HUES6 (cell line): Measurements from ENCODE around the gene SPECC1.

Source experiments
- H3K27ac ChIP-seq: 2 replicates; pipeline ENCODE4 v1.7.0; 2013; ENCODE audit warnings: low read depth, mild to moderate bottlenecking, low read length, inconsistent platforms
- H3K27me3 ChIP-seq: 2 replicates; pipeline ENCODE4 v1.6.1; 2013; ENCODE audit warnings: low read length; ENCODE audit not compliant: control insufficient read depth, insufficient read depth
- H3K36me3 ChIP-seq: 2 replicates; pipeline ENCODE4 v1.6.1; 2013; ENCODE audit warnings: low read length; ENCODE audit not compliant: control insufficient read depth, insufficient read depth
- H3K4me1 ChIP-seq: 2 replicates; pipeline ENCODE4 v1.6.1; 2013; ENCODE audit warnings: low read length; ENCODE audit not compliant: control insufficient read depth, insufficient read depth
- H3K4me3 ChIP-seq: 2 replicates; pipeline ENCODE4 v1.5.1; 2013; ENCODE audit warnings: low read depth, low read length
- H3K9ac ChIP-seq: one replicate; pipeline ENCODE4 v1.6.1; 2013; ENCODE audit warnings: mild to moderate bottlenecking, low read length
- H3K9me3 ChIP-seq: 2 replicates; pipeline ENCODE4 v1.6.1; 2013; ENCODE audit warnings: low read depth, low read length; ENCODE audit not compliant: control insufficient read depth, insufficient read depth

SPECC1 gene

DNA sequence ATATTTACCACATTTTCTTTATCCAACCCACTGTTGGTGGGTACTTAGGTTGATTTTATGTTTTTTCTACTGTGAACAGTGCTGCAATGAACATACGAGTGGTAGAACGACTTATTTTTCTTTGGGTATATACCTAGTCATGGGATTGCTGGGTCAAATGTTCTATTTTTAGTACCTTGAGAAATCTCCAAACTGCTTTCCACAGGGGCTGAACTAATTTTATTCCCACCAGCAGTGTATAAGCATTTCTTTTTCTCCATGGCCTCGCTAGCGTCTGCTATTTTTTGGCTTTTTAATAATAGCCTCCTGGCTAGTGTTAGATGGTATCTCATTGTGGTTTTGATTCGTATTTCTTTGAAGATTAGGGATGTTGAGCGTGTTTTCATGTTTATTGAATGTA is 255.8 kb downstream of the SPECC1 start:
- no peaks in the 10 kb centered on the region for H3K27me3 ChIP-seq
- no peak overlapping the region for H3K4me3 ChIP-seq
- H3K9ac ChIP-seq = no peak overlapping the region
- H3K4me1 ChIP-seq = peaks cover 16% of the 10 kb centered on the region
- H3K27ac ChIP-seq = no peak overlapping the region
- H3K9me3 ChIP-seq = no peaks in the 10 kb centered on the region
- H3K36me3 ChIP-seq = peaks cover 25% of the 10 kb centered on the region

DNA sequence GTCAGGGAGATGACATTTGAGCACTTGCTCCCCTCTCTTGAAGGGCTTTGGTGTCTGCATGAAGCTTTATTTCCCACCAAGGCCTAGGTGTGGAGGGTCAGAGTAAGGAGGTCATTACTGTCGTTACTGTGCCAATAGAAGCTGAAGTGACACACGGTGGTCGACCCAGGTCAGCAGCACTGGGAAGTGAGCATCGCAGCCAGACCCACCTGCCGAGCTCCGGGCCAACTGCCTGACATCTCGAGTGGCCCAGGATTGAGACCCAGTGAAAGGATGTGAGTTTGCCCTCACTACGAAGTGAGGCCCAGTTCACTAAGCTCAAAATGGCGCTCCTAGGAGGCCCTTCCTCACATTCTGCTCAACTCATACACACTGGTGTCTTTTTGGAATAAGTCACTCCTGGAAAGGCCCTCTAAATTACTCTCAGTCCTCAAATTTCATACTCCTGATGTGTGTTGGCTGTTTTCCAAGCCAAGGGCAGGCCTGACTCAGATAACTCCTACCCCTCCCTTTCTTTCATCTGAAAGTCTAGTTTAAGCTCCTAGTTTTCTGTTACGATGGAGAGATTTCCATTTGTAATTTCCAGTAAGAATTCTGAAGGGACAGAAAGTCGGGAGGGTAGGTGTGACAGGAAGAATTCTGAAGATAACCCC is 257.8 kb downstream of the SPECC1 start:
- Histone ChIP-seq H3K27ac (no peak overlapping the region), H3K4me3 (no peak overlapping the region), H3K27me3 (no peaks in the 10 kb centered on the region), H3K9ac (no peak overlapping the region), H3K36me3 (peaks cover 14% of the 10 kb centered on the region), H3K9me3 (no peaks in the 10 kb centered on the region), H3K4me1 (peaks cover 16% of the 10 kb centered on the region)

DNA sequence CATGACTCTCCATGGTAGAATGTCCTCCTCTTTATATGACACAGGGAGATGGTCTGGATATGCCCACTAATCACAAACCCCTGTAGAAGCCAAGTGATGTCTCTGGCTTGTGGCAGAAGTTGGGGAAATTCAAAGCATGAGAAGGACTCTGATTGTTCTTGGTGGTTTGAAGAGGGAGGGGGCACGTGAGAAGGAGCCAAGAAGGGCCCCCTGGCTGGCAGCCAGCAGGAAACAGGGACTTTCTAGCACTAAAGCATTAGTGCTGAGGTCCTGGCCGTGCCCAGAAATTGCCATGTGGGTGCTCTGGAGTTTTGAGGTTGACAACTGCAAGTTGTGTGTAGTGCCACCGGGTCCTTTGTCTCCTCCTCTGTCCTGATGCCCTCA is 258.3 kb downstream of the SPECC1 start:
- H3K9me3 ChIP-seq = no peaks in the 10 kb centered on the region
- no peaks in the 10 kb centered on the region for H3K27me3 ChIP-seq
- H3K9ac ChIP-seq = no peak overlapping the region
- H3K4me1 ChIP-seq = peaks cover 11% of the 10 kb centered on the region
- H3K36me3 ChIP-seq = peaks cover 14% of the 10 kb centered on the region
- H3K27ac ChIP-seq = no peak overlapping the region
- no peak overlapping the region for H3K4me3 ChIP-seq

DNA sequence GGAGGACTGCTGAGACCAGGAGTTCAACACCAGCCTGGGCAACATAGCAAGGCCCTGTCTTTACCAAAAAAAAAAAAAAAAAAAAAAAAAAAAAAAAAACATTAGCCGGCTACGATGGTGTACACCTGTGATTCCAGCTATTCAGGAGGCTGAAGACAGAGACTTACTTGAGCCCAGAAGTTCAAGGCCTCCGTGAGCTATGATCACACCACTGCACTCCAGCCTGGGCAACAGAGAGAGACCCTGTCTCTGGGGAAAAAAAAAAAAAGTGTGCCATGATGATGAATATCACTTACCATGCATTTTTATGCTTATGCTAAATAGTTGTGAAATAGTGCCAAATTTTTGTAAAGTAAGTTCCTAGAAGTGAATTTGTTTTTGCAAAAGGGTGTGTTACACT is 261.2 kb downstream of the SPECC1 start:
- H3K36me3 ChIP-seq = peaks cover 19% of the 10 kb centered on the region
- no peaks in the 10 kb centered on the region for H3K9me3 ChIP-seq
- H3K4me1 ChIP-seq = peaks cover 4% of the 10 kb centered on the region; the same call in 1 of the 2 replicates
- H3K9ac ChIP-seq = no peak overlapping the region
- H3K27ac ChIP-seq = no peak overlapping the region
- no peaks in the 10 kb centered on the region for H3K27me3 ChIP-seq
- H3K4me3 ChIP-seq = no peak overlapping the region

DNA sequence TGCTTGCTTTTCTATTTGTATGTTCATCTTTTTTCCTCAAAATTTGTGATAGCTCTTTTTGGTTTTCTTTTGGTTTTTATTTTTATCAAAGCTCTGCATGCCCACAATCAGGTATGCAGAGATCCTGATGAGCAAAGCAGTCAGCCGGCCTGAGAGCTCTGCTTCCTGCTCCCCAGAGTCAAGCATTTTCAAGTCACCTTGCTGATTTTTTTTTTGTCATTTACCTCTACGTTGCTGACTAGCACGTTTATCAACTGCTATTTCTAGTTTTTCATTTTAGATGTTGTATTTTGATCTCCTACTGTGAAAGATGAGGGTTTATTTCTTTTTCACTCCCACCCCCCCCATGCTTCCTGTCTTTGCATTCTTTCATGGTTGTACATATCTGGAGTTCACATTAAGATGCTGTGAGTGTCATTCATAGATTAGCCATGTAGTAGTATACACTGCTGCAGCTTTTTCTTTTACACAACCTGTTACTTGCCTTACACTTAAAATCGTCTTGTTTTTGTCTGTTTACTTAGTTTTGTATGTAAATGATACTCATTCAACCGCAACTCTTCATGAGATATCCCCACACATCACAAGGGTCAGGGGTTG is 262.0 kb downstream of the SPECC1 start:
- Histone ChIP-seq H3K27me3 (no peaks in the 10 kb centered on the region), H3K4me3 (no peak overlapping the region), H3K27ac (no peak overlapping the region), H3K9ac (no peak overlapping the region), H3K4me1 (peaks cover 4% of the 10 kb centered on the region; the same call in 1 of the 2 replicates), H3K9me3 (no peaks in the 10 kb centered on the region), H3K36me3 (peaks cover 19% of the 10 kb centered on the region)

DNA sequence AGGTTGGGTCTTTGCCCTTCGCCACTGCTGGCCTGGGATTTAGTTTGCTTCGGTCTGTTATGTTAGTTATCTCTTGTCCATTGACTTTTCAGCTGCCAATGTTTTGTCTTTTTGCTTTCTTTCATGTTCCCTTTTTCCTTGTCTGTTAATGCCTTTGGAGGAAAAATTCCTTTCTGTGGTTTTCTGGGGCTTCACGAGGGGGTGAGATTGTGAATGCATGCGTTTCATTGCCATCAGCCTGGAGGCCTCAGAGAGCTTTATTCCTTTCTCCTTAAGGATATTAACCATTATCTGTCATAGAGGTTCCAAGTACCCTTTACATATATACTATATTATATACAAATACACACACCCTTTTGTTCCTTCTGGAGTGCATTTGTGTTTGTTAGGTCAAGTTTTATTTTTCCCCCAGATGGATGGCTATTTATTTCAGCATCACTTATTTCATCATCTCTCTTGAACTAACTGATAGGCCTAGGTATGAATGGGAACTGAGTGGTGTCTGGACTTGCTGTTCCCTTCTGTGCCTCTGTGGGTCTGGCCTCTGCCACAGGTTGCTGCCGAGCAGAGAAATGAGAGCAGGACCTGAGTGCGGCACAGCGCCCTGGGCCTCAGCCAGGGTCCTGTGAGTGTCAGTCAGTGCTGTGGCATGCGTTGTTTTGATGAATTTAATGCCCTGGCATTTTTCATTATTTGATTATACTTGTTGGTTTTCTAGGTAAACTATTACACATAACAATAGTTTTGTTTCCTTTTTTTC is 264.8 kb downstream of the SPECC1 start:
- peaks cover 8% of the 10 kb centered on the region for H3K36me3 ChIP-seq
- H3K27ac ChIP-seq = no peak overlapping the region
- H3K4me3 ChIP-seq = no peak overlapping the region
- no peaks in the 10 kb centered on the region for H3K9me3 ChIP-seq
- H3K4me1 ChIP-seq = peaks cover 4% of the 10 kb centered on the region; the same call in 1 of the 2 replicates
- H3K9ac ChIP-seq = no peak overlapping the region
- H3K27me3 ChIP-seq = no peaks in the 10 kb centered on the region

DNA sequence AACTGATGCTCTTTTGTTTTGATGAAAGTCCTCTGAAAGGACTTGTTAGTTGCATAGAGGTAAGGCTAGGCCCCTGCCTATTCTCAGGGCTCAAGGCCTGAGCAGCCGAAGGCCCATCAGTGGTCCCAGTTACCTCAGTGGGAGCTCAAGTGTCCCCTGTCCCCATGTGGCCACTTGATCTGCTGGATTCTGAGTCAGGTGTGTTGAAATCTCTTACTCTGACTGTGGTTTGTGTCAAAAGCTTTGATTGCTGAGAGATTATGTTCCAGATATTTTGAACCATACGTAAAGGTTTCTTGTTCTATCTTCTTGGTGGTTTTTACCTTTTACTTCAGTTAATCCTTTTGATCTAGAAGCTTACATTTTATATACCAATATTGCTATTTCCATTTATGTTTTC is 266.5 kb downstream of the SPECC1 start:
- Histone ChIP-seq H3K4me3 (no peak overlapping the region), H3K27me3 (no peaks in the 10 kb centered on the region), H3K9me3 (no peaks in the 10 kb centered on the region), H3K9ac (no peak overlapping the region), H3K36me3 (peaks cover 14% of the 10 kb centered on the region), H3K27ac (no peak overlapping the region), H3K4me1 (peaks cover 4% of the 10 kb centered on the region; the same call in 1 of the 2 replicates)

DNA sequence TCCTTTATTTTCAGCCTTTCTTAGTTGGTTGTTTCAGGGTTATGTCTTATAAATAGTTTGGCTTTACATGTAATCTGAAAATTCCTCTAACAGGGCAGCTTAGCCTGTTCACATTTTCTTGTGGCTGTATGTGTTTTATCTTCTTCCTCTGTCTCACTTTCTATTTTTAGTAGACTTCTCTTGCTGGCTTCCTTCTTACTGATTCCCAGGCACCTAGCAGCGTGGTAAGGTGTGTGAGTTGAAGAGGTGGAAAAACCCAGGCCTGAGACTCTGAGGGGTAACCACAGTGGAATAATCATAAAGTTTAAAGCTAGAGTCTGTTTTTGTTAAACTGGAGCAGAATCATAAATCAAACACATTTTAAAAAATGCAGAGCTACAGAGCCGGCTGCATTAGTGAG is 267.3 kb downstream of the SPECC1 start:
- no peaks in the 10 kb centered on the region for H3K27me3 ChIP-seq
- no peak overlapping the region for H3K27ac ChIP-seq
- H3K4me3 ChIP-seq = no peak overlapping the region
- no peak overlapping the region for H3K9ac ChIP-seq
- no peaks in the 10 kb centered on the region for H3K9me3 ChIP-seq
- peaks cover 2% of the 10 kb centered on the region; the same call in 1 of the 2 replicates for H3K4me1 ChIP-seq
- H3K36me3 ChIP-seq = peaks cover 21% of the 10 kb centered on the region

DNA sequence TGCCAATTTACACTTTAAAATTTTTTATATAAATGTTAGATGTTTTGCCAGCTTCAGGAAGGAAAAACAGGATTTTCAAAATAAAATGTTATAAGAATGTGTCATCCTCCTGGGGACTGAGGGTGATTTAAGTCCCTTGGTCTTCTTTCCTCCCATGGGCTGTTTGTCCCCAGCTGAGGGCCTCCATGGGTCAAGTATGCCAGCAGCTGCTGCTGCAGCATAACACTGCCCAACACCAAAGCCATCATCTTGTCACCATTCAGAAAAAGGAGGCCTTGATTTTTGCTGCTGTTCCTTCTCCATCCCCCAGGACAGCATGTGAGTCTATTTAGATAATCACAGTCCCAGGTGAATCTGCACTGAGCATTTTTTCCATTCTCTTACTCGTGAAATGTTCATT is 269.6 kb downstream of the SPECC1 start:
- Histone ChIP-seq H3K9me3 (no peaks in the 10 kb centered on the region), H3K27me3 (no peaks in the 10 kb centered on the region), H3K36me3 (peaks cover 17% of the 10 kb centered on the region), H3K4me1 (no peaks in the 10 kb centered on the region), H3K9ac (no peak overlapping the region), H3K27ac (no peak overlapping the region), H3K4me3 (no peak overlapping the region)

DNA sequence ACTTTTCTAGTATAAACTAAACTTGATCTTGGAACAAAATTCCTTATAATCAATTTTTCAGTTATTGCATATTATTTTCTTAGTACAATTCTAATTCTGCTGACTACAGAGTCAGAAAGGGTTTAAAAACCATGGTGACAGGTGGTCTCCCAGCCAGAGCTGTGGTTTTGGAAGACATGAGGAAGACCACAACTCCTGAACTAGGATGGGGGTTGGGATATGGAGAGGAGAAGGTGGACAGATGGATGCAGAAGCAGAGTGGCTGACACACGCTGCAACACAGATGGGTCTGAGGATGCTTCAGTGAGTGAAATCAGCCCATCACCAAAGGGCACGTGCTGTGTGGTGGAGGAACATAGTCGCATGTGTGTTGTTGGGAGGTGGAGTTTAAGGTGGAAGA is 270.5 kb downstream of the SPECC1 start:
- peaks cover 17% of the 10 kb centered on the region for H3K36me3 ChIP-seq

DNA sequence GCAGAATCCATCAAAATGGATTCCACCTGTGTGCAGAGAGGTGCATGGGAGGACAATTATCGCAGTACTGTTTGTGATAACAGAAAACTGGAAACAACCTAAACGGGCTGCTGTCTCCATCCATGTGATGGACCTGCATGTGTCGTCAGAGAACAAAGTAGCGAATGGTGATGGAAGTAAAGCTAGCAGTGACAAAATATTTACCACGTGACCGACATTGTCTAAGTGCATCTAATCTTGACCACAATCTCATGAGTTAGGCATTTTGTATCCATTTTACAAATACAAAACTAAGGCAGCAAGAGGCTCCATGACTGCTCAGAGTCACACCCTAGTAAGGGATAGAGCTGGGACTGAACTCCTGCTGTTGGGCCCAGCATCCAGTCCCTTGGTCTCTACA is 270.9 kb downstream of the SPECC1 start:
- H3K27me3 ChIP-seq = no peaks in the 10 kb centered on the region
- H3K9me3 ChIP-seq = no peaks in the 10 kb centered on the region
- no peak overlapping the region for H3K27ac ChIP-seq
- H3K4me3 ChIP-seq = no peak overlapping the region
- H3K4me1 ChIP-seq = no peaks in the 10 kb centered on the region; the same call in 1 of the 2 replicates
- H3K36me3 ChIP-seq = peaks cover 19% of the 10 kb centered on the region
- no peak overlapping the region for H3K9ac ChIP-seq

More for the DNA sequence above, 270.5 kb downstream of the SPECC1 start:
- Histone ChIP-seq H3K4me1 (no peaks in the 10 kb centered on the region; the same call in 1 of the 2 replicates), H3K27ac (no peak overlapping the region), H3K27me3 (no peaks in the 10 kb centered on the region), H3K9me3 (no peaks in the 10 kb centered on the region), H3K4me3 (no peak overlapping the region), H3K9ac (no peak overlapping the region)
